HepG2 (cell line): ENCODE measurements around the gene CCS. TPM values are rescaled to one million over a fixed set of nuclear protein-coding genes. Genes with fewer than 3 reads are reported as not detected.

Source experiments
- ATAC-seq: fragments of 200-7000 bp; cut with Tn5 transposase; 3 replicates; pipeline ENCODE4 v1.9.1; 2020; ENCODE audit warnings: mild to moderate bottlenecking, moderate library complexity
- BruUV-seq: library from RNA; stranded (reverse); fragments of 400-500 nt; replicated peaks from 2 replicates; lab custom pipeline; 2021; lab: Mats Ljungman, UMichigan
- CTCF ChIA-PET: fragments of 300-600 bp; formaldehyde crosslinking; extraction: SDS; loops from one replicate; lab custom pipeline; 2021; ENCODE audit warnings: low total read pairs, inconsistent platforms, low intra/inter-chr PET ratio; lab: Yijun Ruan, JAX
- POLR2A ChIA-PET: fragments of 350-600 bp; sonication (Branson Sonifier 250); formaldehyde crosslinking; loops from one replicate; lab custom pipeline; 2020; ENCODE audit warnings: antibody characterized with exemption, inconsistent platforms; lab: Yijun Ruan, JAX
- DNase-seq: peaks from one replicate; pipeline ENCODE4 v3.0.0-alpha.2; 2015; ENCODE audit warnings: low spot score
- FAIRE-seq: peaks from 3 replicates; lab custom pipeline; 2011; peaks lifted over from hg19 to GRCh38; lab: Jason Lieb, UNC
- H2AFZ ChIP-seq: one replicate; pipeline ENCODE4 v1.6.1; 2011; ENCODE audit warnings: low read length, inconsistent platforms
- H3K27ac ChIP-seq: fragments of 300-600 bp; 3 replicates; pipeline ENCODE4 v1.8.0; 2011; ENCODE audit warnings: mixed run types, mild to moderate bottlenecking, mixed read lengths, low read length, inconsistent platforms; ENCODE audit not compliant: insufficient read depth; ENCODE audit errors: extremely low read length
- H3K27me3 ChIP-seq, 2 experiments: fragments of 200-600 bp in 1 of 2; 2 replicates in 1 of 2; 3 replicates in 1 of 2; pipeline versions ENCODE4 v1.6.0 to v1.8.0; 2011; ENCODE audit warnings: low read length in 2 of 2, mild to moderate bottlenecking in 2 of 2, moderate library complexity in 2 of 2, inconsistent platforms in 1 of 2; ENCODE audit not compliant: insufficient read depth in 2 of 2, control insufficient read depth in 1 of 2
- H3K36me3 ChIP-seq, 2 experiments: fragments of 200-600 bp in 1 of 2; replicated peaks in 1 of 2; 2 replicates in 1 of 2; 3 replicates in 1 of 2; pipeline versions ENCODE4 v1.5.1 to v1.8.0; 2011; ENCODE audit warnings: low read length in 2 of 2, inconsistent platforms in 1 of 2; ENCODE audit not compliant: insufficient read depth in 2 of 2, control insufficient read depth in 1 of 2
- H3K4me1 ChIP-seq: 2 replicates; pipeline ENCODE4 v1.5.1; 2012; ENCODE audit warnings: low read length, inconsistent platforms; ENCODE audit not compliant: insufficient read depth
- H3K4me2 ChIP-seq: 2 replicates; pipeline ENCODE4 v1.6.0; 2011; ENCODE audit warnings: low read depth, low read length, inconsistent platforms
- H3K4me3 ChIP-seq, 3 experiments: fragments of 200-600 bp in 1 of 3; sonication (generic), shearing (Covaris generic) in 1 of 3; replicated peaks in 1 of 3; 2 replicates each; pipeline ENCODE4 v1.5.1; 2011 to 2016; ENCODE audit warnings: low read length in 3 of 3, inconsistent platforms in 2 of 3, low read depth in 2 of 3, mild to moderate bottlenecking in 2 of 3, control low read depth in 1 of 3, mixed read lengths in 1 of 3; ENCODE audit not compliant: insufficient read depth in 1 of 3
- H3K79me2 ChIP-seq: one replicate; pipeline ENCODE4 v1.6.1; 2011; ENCODE audit warnings: low read length, inconsistent platforms; ENCODE audit not compliant: insufficient read depth
- H3K9ac ChIP-seq: 2 replicates; pipeline ENCODE4 v1.6.0; 2011; ENCODE audit warnings: mild to moderate bottlenecking, low read depth, low read length, inconsistent platforms; ENCODE audit not compliant: insufficient read depth
- H3K9me3 ChIP-seq: 2 replicates; pipeline ENCODE4 v1.5.1; 2012; ENCODE audit warnings: mild to moderate bottlenecking, low read length
- H4K20me1 ChIP-seq: 2 replicates; pipeline ENCODE4 v1.6.0; 2011; ENCODE audit warnings: inconsistent platforms, mild to moderate bottlenecking, low read length, moderate library complexity; ENCODE audit not compliant: insufficient read depth
- AGO1 ChIP-seq: fragments of 200-400 bp; formaldehyde crosslinking; IDR thresholded peaks from 2 replicates; pipeline ENCODE4 v1.6.1; 2017; ENCODE audit warnings: mild to moderate bottlenecking, low read depth, low read length, moderate library complexity; ENCODE audit not compliant: poor library complexity, severe bottlenecking
- ESRRA ChIP-seq: sonication (generic); formaldehyde crosslinking; IDR thresholded peaks from 2 replicates; pipeline ENCODE4 v1.5.1; 2020; ENCODE audit warnings: mild to moderate bottlenecking, low read depth, missing genetic modification reagents
- NFRKB ChIP-seq: fragments of 450-650 bp; IDR thresholded peaks from 2 replicates; pipeline ENCODE4 v1.6.1; 2017
- POLR2AphosphoS5 ChIP-seq: IDR thresholded peaks from 2 replicates; pipeline ENCODE4 v1.6.1; 2012; ENCODE audit warnings: low read depth, low read length
- SRY ChIP-seq: sonication (generic); formaldehyde crosslinking; IDR thresholded peaks from 2 replicates; pipeline ENCODE4 v1.8.0; 2022; ENCODE audit warnings: mild to moderate bottlenecking, missing genetic modification reagents
- SYNCRIP ChIP-seq: fragments of 200-400 bp; formaldehyde crosslinking; IDR thresholded peaks from 2 replicates; pipeline ENCODE4 v1.6.1; 2018; ENCODE audit warnings: mild to moderate bottlenecking, low read depth, low read length; ENCODE audit not compliant: insufficient read depth
- THAP7 ChIP-seq: sonication (generic); formaldehyde crosslinking; IDR thresholded peaks from 2 replicates; pipeline ENCODE4 v1.8.1; 2023; ENCODE audit warnings: mild to moderate bottlenecking, missing genetic modification reagents
- ZNF235 ChIP-seq: sonication (generic); formaldehyde crosslinking; IDR thresholded peaks from 2 replicates; pipeline ENCODE4 v1.8.1; 2023; ENCODE audit warnings: mild to moderate bottlenecking, missing genetic modification reagents, borderline replicate concordance
- ZNF282 ChIP-seq: fragments of 450-650 bp; IDR thresholded peaks from 2 replicates; pipeline ENCODE4 v1.6.1; 2018; ENCODE audit not compliant: partially characterized antibody
- ZNF296 ChIP-seq: sonication (generic); formaldehyde crosslinking; conservative IDR thresholded peaks from 2 replicates; pipeline ENCODE4 v1.5.0; 2020; ENCODE audit warnings: mild to moderate bottlenecking, missing genetic modification reagents
- WGBS: methylation state at CpG from one replicate; pipeline ENCODE4 v1.1.6; 2017; ENCODE audit warnings: low lambda C conversion rate; 5-methylcytosine and 5-hydroxymethylcytosine counted together
- in situ Hi-C: cut with HindIII; loops from 2 replicates; pipeline ENCODE4 v1.10.0; 2017; ENCODE audit warnings: low pct_unique_long_range_greater_than_20kb; ENCODE audit not compliant: extremely low pct_ligation_motif_present
- intact Hi-C: fragments of 100-400 bp; cut with micrococcal nuclease; formaldehyde crosslinking; loops from one replicate; pipeline ENCODE4 v1.10.0; 2022; ENCODE audit not compliant: unreplicated experiment
- polyA plus RNA-seq, 8 experiments: library from polyadenylated mRNA; depleted of rRNA in 3 of 8; stranded (reverse) in 7 of 8; unstranded in 1 of 8; fragments of >200 nt; fragmentation: Illumina TruSeq in 4 of 8; extraction: Trizol in 4 of 8; gene quantifications; 2 replicates each; pipeline versions ENCODE4 v1.2.1 to v1.2.3, GENCODE V29; 2011 to 2016; ENCODE audit warnings: low read depth in 4 of 8, missing spikeins in 1 of 8, mixed read lengths in 1 of 8; ENCODE audit not compliant: insufficient read depth in 1 of 8
- total RNA-seq, 5 experiments: library from RNA; depleted of rRNA; stranded (reverse); fragments of >200 nt; fragmentation: Illumina TruSeq; extraction: Trizol; gene quantifications; 2 replicates each; pipeline ENCODE4 v1.2.3, GENCODE V29; 2016; ENCODE audit warnings: low read depth in 1 of 5

CCS gene
- total and polyA plus RNA-seq, 2 of the 13 experiments (the other 11 are each of a cell fraction or from before 2014, with no cell fraction given) = 25.4 to 44.6 TPM

- no TSS peak for BruUV-seq
- no peak for TF ChIP-seq ZNF282
- TF ChIP-seq THAP7 (CRISPR knock-in tag) = no peak
- no peak for TF ChIP-seq ESRRA (CRISPR knock-in tag)
- no peak for TF ChIP-seq NFRKB
- TF ChIP-seq POLR2AphosphoS5 = no peak
- no peak for TF ChIP-seq AGO1
- TF ChIP-seq ZNF296 (CRISPR knock-in tag) = no peak
- no peak for TF ChIP-seq SRY
- no peak for TF ChIP-seq SYNCRIP
- no peak for TF ChIP-seq ZNF235 (CRISPR knock-in tag)
- H3K4me2 ChIP-seq = no peak overlapping the region
- no peak overlapping the region for H3K27ac ChIP-seq
- H3K79me2 ChIP-seq = no peaks in the 10 kb centered on the region
- no peak for ATAC-seq
- ChIA-PET CTCF (no interaction called here), POLR2A (interaction anchor here (0.5 to 0.8 kb wide), 2 partner anchors 47 to 57 kb away, joined by 3 read pairs; no protein-coding TSS in a partner anchor)
- H4K20me1 ChIP-seq = no peaks in the 10 kb centered on the region
- H3K36me3 ChIP-seq = no peaks in the 10 kb centered on the region
- WGBS = 60% methylated on average over 13 of the region's 27 CpGs
- no peaks in the 10 kb centered on the region for H3K9me3 ChIP-seq
- no peaks in the 10 kb centered on the region for H3K4me1 ChIP-seq
- intact Hi-C loops (no loop called here), in situ Hi-C loops (loop anchor here (25.0 kb wide), 1 partner anchor 277 kb away; the partner anchor contains the start of gene RCE1)
- FAIRE-seq = no peak
- no peak overlapping the region for H3K4me3 ChIP-seq
- peaks cover 2 to 68% of the 10 kb centered on the region in 2 experiments; a peak in 4 of 5 replicates for H3K27me3 ChIP-seq
- H2AFZ ChIP-seq = no peak overlapping the region
- no peak for DNase-seq
- no peak overlapping the region for H3K9ac ChIP-seq
Measured at GRCh38 chr11:66559866-66560676, 32.9 kb upstream of the CCS start.
